HEK293 (cell line): ENCODE measurements around the gene COX5A.

Experiments used
- BCL11A ChIP-seq: fragments of 450-650 bp; formaldehyde crosslinking; IDR thresholded peaks from 2 replicates; pipeline ENCODE4 v1.5.1; 2016; ENCODE audit warnings: low read depth, missing biosample characterization, missing genetic modification characterization
- MEIS1 ChIP-seq: sonication (generic); formaldehyde crosslinking; IDR thresholded peaks from 2 replicates; pipeline ENCODE4 v1.8.1; 2022; ENCODE audit warnings: missing genetic modification reagents, mild to moderate bottlenecking, borderline replicate concordance
- SETDB1 ChIP-seq: IDR thresholded peaks from one replicate; pipeline ENCODE4 v1.6.1; 2017; ENCODE audit warnings: mild to moderate bottlenecking, low read length, moderate library complexity, mixed read lengths; ENCODE audit not compliant: insufficient read length
- SP3 ChIP-seq: fragments of 450-650 bp; formaldehyde crosslinking; IDR thresholded peaks from 2 replicates; pipeline ENCODE4 v1.5.1; 2016; ENCODE audit warnings: missing biosample characterization, missing genetic modification characterization
- YY1 ChIP-seq: fragments of 450-650 bp; formaldehyde crosslinking; IDR thresholded peaks from 2 replicates; pipeline ENCODE4 v1.5.1; 2018; ENCODE audit warnings: missing biosample characterization, missing genetic modification characterization
- YY2 ChIP-seq: fragments of 450-650 bp; formaldehyde crosslinking; IDR thresholded peaks from 2 replicates; pipeline ENCODE4 v1.5.1; 2016; ENCODE audit warnings: missing biosample characterization, missing genetic modification characterization
- ZEB2 ChIP-seq: fragments of 450-650 bp; formaldehyde crosslinking; IDR thresholded peaks from 2 replicates; pipeline ENCODE4 v1.5.1; 2016; ENCODE audit warnings: missing biosample characterization, missing genetic modification characterization
- ZFP3 ChIP-seq: fragments of 450-650 bp; formaldehyde crosslinking; IDR thresholded peaks from 2 replicates; pipeline ENCODE4 v1.5.1; 2016; ENCODE audit warnings: low read depth, missing biosample characterization, missing genetic modification characterization
- ZNF114 ChIP-seq: fragments of 450-650 bp; formaldehyde crosslinking; IDR thresholded peaks from 2 replicates; pipeline ENCODE4 v1.5.0; 2017; ENCODE audit warnings: missing biosample characterization, missing genetic modification characterization
- ZNF133 ChIP-seq: fragments of 450-650 bp; formaldehyde crosslinking; IDR thresholded peaks from 2 replicates; pipeline ENCODE4 v1.5.1; 2016; ENCODE audit warnings: missing biosample characterization, missing genetic modification characterization
- ZNF155 ChIP-seq: fragments of 450-650 bp; formaldehyde crosslinking; IDR thresholded peaks from 2 replicates; pipeline ENCODE4 v1.5.1; 2016; ENCODE audit warnings: missing biosample characterization, missing genetic modification characterization
- ZNF266 ChIP-seq: fragments of 450-650 bp; formaldehyde crosslinking; IDR thresholded peaks from 2 replicates; pipeline ENCODE4 v1.5.1; 2016; ENCODE audit warnings: missing biosample characterization, missing genetic modification characterization, low read depth
- ZNF274 ChIP-seq, 2 experiments: fragments of 200-500 bp in 1 of 2; fragments of 450-650 bp in 1 of 2; sonication (Bioruptor generic) in 1 of 2; formaldehyde crosslinking in 1 of 2; IDR thresholded peaks; 2 replicates each; pipeline versions ENCODE4 v1.5.1 to v1.6.1; 2014 to 2016; ENCODE audit warnings: borderline replicate concordance in 1 of 2, inconsistent platforms in 1 of 2, low read length in 1 of 2, missing biosample characterization in 1 of 2, missing genetic modification characterization in 1 of 2
- ZNF311 ChIP-seq: fragments of 450-650 bp; formaldehyde crosslinking; IDR thresholded peaks from 2 replicates; pipeline ENCODE4 v1.5.1; 2017; ENCODE audit warnings: missing biosample characterization, missing genetic modification characterization, borderline replicate concordance
- ZNF37A ChIP-seq: fragments of 450-650 bp; IDR thresholded peaks from 2 replicates; pipeline ENCODE4 v1.5.1; 2018; ENCODE audit warnings: missing biosample characterization, missing genetic modification characterization
- ZNF423 ChIP-seq: fragments of 450-650 bp; formaldehyde crosslinking; IDR thresholded peaks from 2 replicates; pipeline ENCODE4 v1.5.1; 2016; ENCODE audit warnings: missing biosample characterization, missing genetic modification characterization
- ZNF426 ChIP-seq: fragments of 450-650 bp; formaldehyde crosslinking; IDR thresholded peaks from 2 replicates; pipeline ENCODE4 v1.5.1; 2017; ENCODE audit warnings: missing biosample characterization, missing genetic modification characterization, mild to moderate bottlenecking, inconsistent platforms, moderate library complexity
- ZNF433 ChIP-seq: fragments of 450-650 bp; formaldehyde crosslinking; IDR thresholded peaks from 2 replicates; pipeline ENCODE4 v1.5.1; 2016; ENCODE audit warnings: missing biosample characterization, missing genetic modification characterization, low read depth
- ZNF514 ChIP-seq: fragments of 450-650 bp; formaldehyde crosslinking; IDR thresholded peaks from 2 replicates; pipeline ENCODE4 v1.5.1; 2016; ENCODE audit warnings: missing biosample characterization, missing genetic modification characterization
- ZNF544 ChIP-seq: fragments of 450-650 bp; formaldehyde crosslinking; IDR thresholded peaks from 2 replicates; pipeline ENCODE4 v1.5.0; 2017; ENCODE audit warnings: missing biosample characterization, missing genetic modification characterization
- ZNF549 ChIP-seq: fragments of 450-650 bp; IDR thresholded peaks from 2 replicates; pipeline ENCODE4 v1.5.1; 2018; ENCODE audit warnings: missing biosample characterization, missing genetic modification characterization, mild to moderate bottlenecking, inconsistent platforms, moderate library complexity
- ZNF558 ChIP-seq: fragments of 450-650 bp; formaldehyde crosslinking; IDR thresholded peaks from 2 replicates; pipeline ENCODE4 v1.5.1; 2016; ENCODE audit warnings: missing biosample characterization, missing genetic modification characterization
- ZNF560 ChIP-seq: fragments of 450-650 bp; formaldehyde crosslinking; IDR thresholded peaks from 2 replicates; pipeline ENCODE4 v1.5.1; 2017; ENCODE audit warnings: missing biosample characterization, missing genetic modification characterization, borderline replicate concordance
- ZNF596 ChIP-seq: fragments of 450-650 bp; IDR thresholded peaks from 2 replicates; pipeline ENCODE4 v1.5.0; 2018; ENCODE audit warnings: missing biosample characterization, mild to moderate bottlenecking, missing genetic modification characterization, moderate library complexity
- ZNF610 ChIP-seq: fragments of 450-650 bp; formaldehyde crosslinking; IDR thresholded peaks from 2 replicates; pipeline ENCODE4 v1.5.1; 2016; ENCODE audit warnings: missing biosample characterization, missing genetic modification characterization, borderline replicate concordance
- ZNF785 ChIP-seq: fragments of 450-650 bp; formaldehyde crosslinking; IDR thresholded peaks from 2 replicates; pipeline ENCODE4 v1.5.1; 2016; ENCODE audit warnings: missing biosample characterization, missing genetic modification characterization
- ZNF837 ChIP-seq: fragments of 450-650 bp; formaldehyde crosslinking; IDR thresholded peaks from 2 replicates; pipeline ENCODE4 v1.5.1; 2016; ENCODE audit warnings: missing biosample characterization, missing genetic modification characterization
- ZSCAN16 ChIP-seq: fragments of 450-650 bp; formaldehyde crosslinking; IDR thresholded peaks from 2 replicates; pipeline ENCODE4 v1.5.1; 2016; ENCODE audit warnings: missing biosample characterization, missing genetic modification characterization
- ZXDB ChIP-seq: fragments of 450-650 bp; formaldehyde crosslinking; IDR thresholded peaks from 2 replicates; pipeline ENCODE4 v1.5.1; 2016; ENCODE audit warnings: missing biosample characterization, missing genetic modification characterization
- TF ChIP-seq, protein P1 (sequence below): fragments of 450-650 bp; formaldehyde crosslinking; conservative IDR thresholded peaks from 2 replicates; pipeline ENCODE4 v1.5.1; 2016; ENCODE audit warnings: low read depth, missing biosample characterization, missing genetic modification characterization
- TF ChIP-seq, protein P2 (sequence below): fragments of 450-650 bp; formaldehyde crosslinking; IDR thresholded peaks from 2 replicates; pipeline ENCODE4 v1.5.1; 2016; ENCODE audit warnings: missing biosample characterization, missing genetic modification characterization
- TF ChIP-seq, protein P3 (sequence below): fragments of 450-650 bp; formaldehyde crosslinking; optimal IDR thresholded peaks from 2 replicates; pipeline ENCODE3; 2016; ENCODE audit warnings: missing biosample characterization, mild to moderate bottlenecking, missing genetic modification characterization
- TF ChIP-seq, protein P4 (sequence below): fragments of 450-650 bp; formaldehyde crosslinking; IDR thresholded peaks from 2 replicates; pipeline ENCODE4 v1.5.1; 2016; ENCODE audit warnings: missing biosample characterization, missing genetic modification characterization
- TF ChIP-seq, protein P5 (sequence below): fragments of 450-650 bp; formaldehyde crosslinking; IDR thresholded peaks from 2 replicates; pipeline ENCODE4 v1.5.1; 2016; ENCODE audit warnings: missing biosample characterization, missing genetic modification characterization

Gene COX5A

DNA sequence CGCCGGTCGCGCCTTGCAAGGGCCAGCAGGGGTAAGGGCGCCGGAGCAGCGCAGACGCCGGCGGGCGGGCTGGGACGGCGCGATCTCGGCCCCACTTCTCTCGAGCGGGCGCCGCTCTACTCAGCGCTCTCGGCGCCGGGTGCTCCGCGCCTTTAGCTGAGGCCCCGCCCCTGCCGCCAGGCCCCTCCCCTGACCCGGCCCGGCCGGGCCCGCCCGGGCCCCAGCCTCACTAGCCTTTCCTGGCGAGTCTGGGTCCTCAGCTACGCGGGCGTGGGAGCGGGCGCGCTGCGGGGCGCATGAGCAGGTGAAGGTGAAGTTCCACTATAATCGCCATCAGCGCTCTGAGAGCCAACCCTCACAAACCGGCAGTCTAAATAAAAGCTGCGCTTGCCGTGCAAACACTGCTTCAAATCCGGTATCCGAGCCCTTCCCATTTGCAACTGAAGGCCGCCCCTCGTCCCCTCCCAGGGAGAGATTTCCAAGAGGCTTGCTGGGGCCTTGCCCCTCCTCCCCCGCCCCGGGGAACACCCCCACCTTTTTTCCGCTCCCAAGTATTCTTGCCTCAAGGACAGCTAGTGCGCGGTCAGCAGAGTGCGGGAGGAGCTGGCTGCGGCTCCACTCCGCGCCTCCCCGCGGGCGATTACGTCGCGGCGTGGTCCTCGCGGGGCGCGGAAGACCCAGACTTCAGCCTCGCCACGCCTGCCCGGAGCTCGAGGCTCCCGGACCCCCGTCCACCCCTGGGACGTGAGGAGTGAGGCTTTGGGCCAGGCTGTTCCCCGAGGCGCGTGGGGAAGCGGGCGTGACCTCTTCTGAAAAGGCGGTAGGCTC, 19.0 kb upstream of the COX5A start, which contains the start of gene RPP25 (continued):
- TF ChIP-seq SP3: peak; percentile 89
- TF ChIP-seq BCL11A (tag by site-specific recombination): no peak
- TF ChIP-seq YY1 (tag by site-specific recombination): no peak
- TF ChIP-seq, protein P1, sequence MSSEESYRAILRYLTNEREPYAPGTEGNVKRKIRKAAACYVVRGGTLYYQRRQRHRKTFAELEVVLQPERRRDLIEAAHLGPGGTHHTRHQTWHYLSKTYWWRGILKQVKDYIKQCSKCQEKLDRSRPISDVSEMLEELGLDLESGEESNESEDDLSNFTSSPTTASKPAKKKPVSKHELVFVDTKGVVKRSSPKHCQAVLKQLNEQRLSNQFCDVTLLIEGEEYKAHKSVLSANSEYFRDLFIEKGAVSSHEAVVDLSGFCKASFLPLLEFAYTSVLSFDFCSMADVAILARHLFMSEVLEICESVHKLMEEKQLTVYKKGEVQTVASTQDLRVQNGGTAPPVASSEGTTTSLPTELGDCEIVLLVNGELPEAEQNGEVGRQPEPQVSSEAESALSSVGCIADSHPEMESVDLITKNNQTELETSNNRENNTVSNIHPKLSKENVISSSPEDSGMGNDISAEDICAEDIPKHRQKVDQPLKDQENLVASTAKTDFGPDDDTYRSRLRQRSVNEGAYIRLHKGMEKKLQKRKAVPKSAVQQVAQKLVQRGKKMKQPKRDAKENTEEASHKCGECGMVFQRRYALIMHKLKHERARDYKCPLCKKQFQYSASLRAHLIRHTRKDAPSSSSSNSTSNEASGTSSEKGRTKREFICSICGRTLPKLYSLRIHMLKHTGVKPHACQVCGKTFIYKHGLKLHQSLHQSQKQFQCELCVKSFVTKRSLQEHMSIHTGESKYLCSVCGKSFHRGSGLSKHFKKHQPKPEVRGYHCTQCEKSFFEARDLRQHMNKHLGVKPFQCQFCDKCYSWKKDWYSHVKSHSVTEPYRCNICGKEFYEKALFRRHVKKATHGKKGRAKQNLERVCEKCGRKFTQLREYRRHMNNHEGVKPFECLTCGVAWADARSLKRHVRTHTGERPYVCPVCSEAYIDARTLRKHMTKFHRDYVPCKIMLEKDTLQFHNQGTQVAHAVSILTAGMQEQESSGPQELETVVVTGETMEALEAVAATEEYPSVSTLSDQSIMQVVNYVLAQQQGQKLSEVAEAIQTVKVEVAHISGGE: no peak
- peak; percentile 52 for TF ChIP-seq ZXDB (tag by site-specific recombination)
- TF ChIP-seq ZNF37A (tag by site-specific recombination): no peak
- TF ChIP-seq ZNF274 (IDR thresholded peaks at IDR 0.05; ENCODE audit: low read length): no peak
- TF ChIP-seq ZNF274 (tag by site-specific recombination; IDR thresholded peaks at IDR 0.05; ENCODE audit: borderline replicate concordance): no peak
- TF ChIP-seq ZNF785 (tag by site-specific recombination): no peak
- no peak for TF ChIP-seq SETDB1
- no peak for TF ChIP-seq ZNF549 (tag by site-specific recombination)
- no peak for TF ChIP-seq ZSCAN16 (tag by site-specific recombination)
- TF ChIP-seq, protein P2, sequence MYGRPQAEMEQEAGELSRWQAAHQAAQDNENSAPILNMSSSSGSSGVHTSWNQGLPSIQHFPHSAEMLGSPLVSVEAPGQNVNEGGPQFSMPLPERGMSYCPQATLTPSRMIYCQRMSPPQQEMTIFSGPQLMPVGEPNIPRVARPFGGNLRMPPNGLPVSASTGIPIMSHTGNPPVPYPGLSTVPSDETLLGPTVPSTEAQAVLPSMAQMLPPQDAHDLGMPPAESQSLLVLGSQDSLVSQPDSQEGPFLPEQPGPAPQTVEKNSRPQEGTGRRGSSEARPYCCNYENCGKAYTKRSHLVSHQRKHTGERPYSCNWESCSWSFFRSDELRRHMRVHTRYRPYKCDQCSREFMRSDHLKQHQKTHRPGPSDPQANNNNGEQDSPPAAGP (tag by site-specific recombination): peak; percentile 40; the same call in 1 of the 2 replicates
- no peak for TF ChIP-seq YY2 (tag by site-specific recombination)
- no peak for TF ChIP-seq ZNF558
- TF ChIP-seq ZNF114 (tag by site-specific recombination): no peak
- TF ChIP-seq, protein P3, sequence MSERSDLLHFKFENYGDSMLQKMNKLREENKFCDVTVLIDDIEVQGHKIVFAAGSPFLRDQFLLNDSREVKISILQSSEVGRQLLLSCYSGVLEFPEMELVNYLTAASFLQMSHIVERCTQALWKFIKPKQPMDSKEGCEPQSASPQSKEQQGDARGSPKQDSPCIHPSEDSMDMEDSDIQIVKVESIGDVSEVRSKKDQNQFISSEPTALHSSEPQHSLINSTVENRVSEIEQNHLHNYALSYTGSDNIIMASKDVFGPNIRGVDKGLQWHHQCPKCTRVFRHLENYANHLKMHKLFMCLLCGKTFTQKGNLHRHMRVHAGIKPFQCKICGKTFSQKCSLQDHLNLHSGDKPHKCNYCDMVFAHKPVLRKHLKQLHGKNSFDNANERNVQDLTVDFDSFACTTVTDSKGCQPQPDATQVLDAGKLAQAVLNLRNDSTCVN (tag by site-specific recombination): peak; percentile 75
- no peak for TF ChIP-seq ZNF433 (tag by site-specific recombination)
- no peak for TF ChIP-seq ZNF514 (tag by site-specific recombination)
- no peak for TF ChIP-seq ZNF560 (tag by site-specific recombination)
- TF ChIP-seq ZNF155 (tag by site-specific recombination): no peak
- no peak for TF ChIP-seq MEIS1
- TF ChIP-seq ZNF426: no peak
- TF ChIP-seq, protein P4, sequence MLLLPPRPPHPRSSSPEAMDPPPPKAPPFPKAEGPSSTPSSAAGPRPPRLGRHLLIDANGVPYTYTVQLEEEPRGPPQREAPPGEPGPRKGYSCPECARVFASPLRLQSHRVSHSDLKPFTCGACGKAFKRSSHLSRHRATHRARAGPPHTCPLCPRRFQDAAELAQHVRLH: no peak
- TF ChIP-seq ZEB2: peak; percentile 74
- TF ChIP-seq ZNF311 (tag by site-specific recombination): no peak
- TF ChIP-seq ZFP3 (tag by site-specific recombination): no peak
- TF ChIP-seq ZNF423 (tag by site-specific recombination): no peak
- no peak for TF ChIP-seq ZNF266
- peak; percentile 69; the same call in 1 of the 2 replicates for TF ChIP-seq ZNF596 (tag by site-specific recombination)
- TF ChIP-seq ZNF610 (tag by site-specific recombination): no peak; the same call in 1 of the 2 replicates
- TF ChIP-seq, protein P5, sequence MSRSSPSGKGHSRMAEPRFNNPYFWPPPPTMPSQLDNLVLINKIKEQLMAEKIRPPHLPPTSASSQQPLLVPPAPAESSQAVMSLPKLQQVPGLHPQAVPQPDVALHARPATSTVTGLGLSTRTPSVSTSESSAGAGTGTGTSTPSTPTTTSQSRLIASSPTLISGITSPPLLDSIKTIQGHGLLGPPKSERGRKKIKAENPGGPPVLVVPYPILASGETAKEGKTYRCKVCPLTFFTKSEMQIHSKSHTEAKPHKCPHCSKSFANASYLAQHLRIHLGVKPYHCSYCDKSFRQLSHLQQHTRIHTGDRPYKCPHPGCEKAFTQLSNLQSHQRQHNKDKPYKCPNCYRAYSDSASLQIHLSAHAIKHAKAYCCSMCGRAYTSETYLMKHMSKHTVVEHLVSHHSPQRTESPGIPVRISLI (tag by site-specific recombination): no peak
- no peak for TF ChIP-seq ZNF837 (tag by site-specific recombination)
- TF ChIP-seq ZNF544 (tag by site-specific recombination): no peak
- no peak for TF ChIP-seq ZNF133 (tag by site-specific recombination)
